Measurements from ENCODE around the gene DLG1.

DNA sequence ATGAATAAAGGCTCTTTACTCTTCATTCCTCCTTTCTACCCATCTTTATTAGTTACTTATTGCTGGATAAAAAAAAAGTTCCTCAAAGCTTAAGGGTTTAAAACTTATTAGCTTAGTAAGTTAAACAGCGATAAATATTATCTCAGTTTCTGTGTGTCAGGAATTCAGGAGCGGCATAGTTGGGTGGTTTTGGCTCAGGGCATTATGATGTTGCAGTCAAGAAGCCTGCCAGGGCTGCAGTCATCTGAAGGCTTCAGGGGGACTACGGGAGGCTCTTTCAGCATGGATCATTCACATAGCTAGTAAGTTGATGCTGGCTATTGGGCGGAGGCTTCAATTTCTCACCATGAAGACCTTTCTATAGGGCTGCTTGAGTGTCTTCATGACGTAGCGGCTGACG lies 1.9 kb upstream of the DLG1 start:
- TF ChIP-seq, protein P1, sequence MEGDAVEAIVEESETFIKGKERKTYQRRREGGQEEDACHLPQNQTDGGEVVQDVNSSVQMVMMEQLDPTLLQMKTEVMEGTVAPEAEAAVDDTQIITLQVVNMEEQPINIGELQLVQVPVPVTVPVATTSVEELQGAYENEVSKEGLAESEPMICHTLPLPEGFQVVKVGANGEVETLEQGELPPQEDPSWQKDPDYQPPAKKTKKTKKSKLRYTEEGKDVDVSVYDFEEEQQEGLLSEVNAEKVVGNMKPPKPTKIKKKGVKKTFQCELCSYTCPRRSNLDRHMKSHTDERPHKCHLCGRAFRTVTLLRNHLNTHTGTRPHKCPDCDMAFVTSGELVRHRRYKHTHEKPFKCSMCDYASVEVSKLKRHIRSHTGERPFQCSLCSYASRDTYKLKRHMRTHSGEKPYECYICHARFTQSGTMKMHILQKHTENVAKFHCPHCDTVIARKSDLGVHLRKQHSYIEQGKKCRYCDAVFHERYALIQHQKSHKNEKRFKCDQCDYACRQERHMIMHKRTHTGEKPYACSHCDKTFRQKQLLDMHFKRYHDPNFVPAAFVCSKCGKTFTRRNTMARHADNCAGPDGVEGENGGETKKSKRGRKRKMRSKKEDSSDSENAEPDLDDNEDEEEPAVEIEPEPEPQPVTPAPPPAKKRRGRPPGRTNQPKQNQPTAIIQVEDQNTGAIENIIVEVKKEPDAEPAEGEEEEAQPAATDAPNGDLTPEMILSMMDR (conservative IDR thresholded peaks at IDR 0.05 in 1 of 2, IDR thresholded peaks at IDR 0.05 in 1 of 2; ENCODE audit: low read depth in 1 of 2, low read length in 2 of 2) = no peak
- TF ChIP-seq EZH2 (IDR thresholded peaks at IDR 0.05; ENCODE audit: low read length, missing control alignments) = no peak

Data from fibroblast of lung (primary cell).